Suprapubic skin (tissue), 4 donors: ENCODE measurements around the gene SLC22A13.

Experiments used
- CTCF ChIP-seq, 2 donors: fragments of 200-600 bp in 1 of 2; fragments of 450-650 bp in 1 of 2; sonication (generic) in 1 of 2; IDR thresholded peaks; one replicate each; pipeline ENCODE4 v1.5.1; 2016 to 2019; ENCODE audit warnings: antibody characterized with exemption in 2 of 2, mild to moderate bottlenecking in 1 of 2, moderate library complexity in 1 of 2
- EP300 ChIP-seq: sonication (generic); formaldehyde crosslinking; IDR thresholded peaks from one replicate; pipeline ENCODE4 v1.6.1; 2017; ENCODE audit warnings: antibody characterized with exemption
- POLR2A ChIP-seq, 2 donors: fragments of 450-650 bp; IDR thresholded peaks; one replicate each; pipeline ENCODE4 v1.6.1; 2017; ENCODE audit warnings: antibody characterized with exemption in 2 of 2, mild to moderate bottlenecking in 2 of 2, moderate library complexity in 2 of 2
- POLR2AphosphoS5 ChIP-seq, 3 donors: sonication (generic); formaldehyde crosslinking; IDR thresholded peaks; one replicate each; pipeline ENCODE4 v1.6.1; 2017; ENCODE audit warnings: antibody characterized with exemption in 3 of 3

DNA sequence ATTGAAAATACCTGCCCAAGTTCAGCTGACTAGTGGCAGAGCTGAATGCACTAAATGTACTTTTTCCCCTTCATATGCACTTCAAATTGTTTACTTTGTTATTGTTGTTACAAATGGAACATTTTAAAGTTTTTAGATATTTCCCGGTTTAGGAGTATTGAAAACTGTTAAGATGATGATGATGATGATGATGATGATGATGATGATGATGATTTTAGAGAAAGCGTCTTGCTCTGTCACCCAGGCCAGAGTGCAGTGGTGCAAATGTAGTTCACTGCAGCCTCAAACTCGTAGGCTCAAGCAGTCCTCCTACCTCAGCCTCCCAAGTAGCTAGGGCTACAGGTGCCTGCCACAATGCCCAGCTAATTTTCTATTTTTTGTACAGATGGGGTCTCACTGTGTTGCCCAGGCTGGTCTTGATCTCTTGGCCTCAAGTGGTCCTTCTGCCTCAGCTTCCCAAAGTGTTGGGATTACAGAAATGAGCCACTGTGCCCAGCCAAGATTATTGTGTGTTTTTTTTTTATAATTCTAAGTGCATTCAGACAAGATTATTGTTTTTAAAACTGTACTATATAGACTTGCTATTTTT is 45.9 kb upstream of the SLC22A13 start:
- no peak for TF ChIP-seq CTCF (IDR thresholded peaks at IDR 0.05)
- TF ChIP-seq POLR2A (IDR thresholded peaks at IDR 0.05): no peak
- no peak for TF ChIP-seq POLR2AphosphoS5 (IDR thresholded peaks at IDR 0.05)
- TF ChIP-seq EP300: no peak
